Dermis microvascular lymphatic vessel endothelial cell (primary cell): ENCODE measurements around the gene DDX47. TPM values are rescaled to one million over a fixed set of nuclear protein-coding genes. Genes with fewer than 3 reads are reported as not detected.
A peak's percentile ranks its signal among the peaks of the same experiment; 100 is the strongest.
"Not testable (repeated sequence)": the region's sequence is repeated elsewhere in the genome, so short reads cannot be mapped to it uniquely, and the experiment has no call there.

Experiments
- DNase-seq, 2 donors: peaks; one replicate each; pipeline versions ENCODE4 v3.0.0 to v3.0.0-alpha.2; 2010; ENCODE audit warnings: low read depth in 2 of 2
- total RNA-seq: library from RNA; depleted of rRNA; stranded (reverse); fragments of >200 nt; gene quantifications from 2 replicates; pipeline ENCODE4 v1.2.1, GENCODE V29; 2014

Gene DDX47
- total RNA-seq, 1 donor from 2014 or later: 46.9 TPM

DNA sequence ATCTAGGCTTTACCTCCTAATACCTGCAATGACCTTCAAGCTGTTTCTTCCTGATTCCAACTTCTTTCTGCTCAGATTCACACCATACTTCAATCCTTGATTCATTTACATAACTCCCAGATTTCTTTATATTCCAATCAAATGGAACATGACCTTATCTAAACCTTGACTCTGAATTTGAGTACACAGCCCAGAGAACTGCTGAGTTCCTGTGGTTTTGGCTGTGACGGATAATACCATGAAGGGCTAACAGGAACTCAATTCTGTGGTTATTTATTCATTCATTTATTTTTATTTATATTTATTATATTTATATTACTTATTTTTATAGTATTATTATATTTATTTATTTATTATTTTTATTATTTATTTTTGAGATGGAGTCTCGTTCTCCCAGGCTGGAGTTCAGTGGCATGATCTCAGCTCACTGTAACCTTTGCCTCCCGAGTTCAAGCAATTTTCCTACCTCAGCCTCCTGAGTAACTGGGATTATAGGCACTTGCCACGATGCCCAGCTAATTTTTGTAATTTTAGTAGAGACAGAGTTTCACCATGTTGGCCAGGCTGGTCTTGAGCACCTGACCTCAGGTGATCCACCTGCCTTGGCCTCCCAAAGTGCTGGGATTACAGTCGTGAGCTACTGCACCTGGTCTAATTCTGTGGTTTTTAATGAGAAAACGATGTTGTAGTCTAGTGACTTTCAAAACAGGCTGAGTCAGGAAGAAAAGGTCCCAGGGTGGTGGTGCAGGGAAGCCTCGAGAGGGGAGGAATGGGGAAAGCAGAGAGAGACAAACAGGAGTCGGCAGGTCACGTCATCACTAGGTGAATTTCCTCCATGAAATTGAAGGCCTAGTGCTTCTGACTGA lies 16.0 kb upstream of the DDX47 start:
- no peak for DNase-seq

- DNase-seq: no peak
Observed at GRCh38 chr12:12797794-12798152, 15.4 kb upstream of the DDX47 start.

DNA sequence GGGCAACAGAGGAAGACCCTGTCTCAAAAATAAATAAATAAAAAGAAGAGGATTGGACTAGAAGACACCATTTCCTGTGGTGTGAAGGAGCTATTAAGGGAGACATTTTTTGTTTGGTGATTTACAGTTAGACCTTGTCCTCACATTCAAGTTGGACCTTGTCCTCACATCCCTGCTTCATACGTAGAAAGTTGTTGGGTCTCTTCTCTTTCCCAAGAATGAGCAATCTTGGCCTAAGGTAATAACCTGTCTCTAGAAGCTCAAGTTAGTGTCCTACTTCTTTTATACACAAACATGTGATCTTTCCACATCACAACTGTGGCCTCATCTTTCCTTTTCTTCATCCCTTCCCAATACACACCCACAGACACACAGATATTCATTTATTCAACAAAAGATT lies 14.7 kb upstream of the DDX47 start:
- DNase-seq: no peak

DNA sequence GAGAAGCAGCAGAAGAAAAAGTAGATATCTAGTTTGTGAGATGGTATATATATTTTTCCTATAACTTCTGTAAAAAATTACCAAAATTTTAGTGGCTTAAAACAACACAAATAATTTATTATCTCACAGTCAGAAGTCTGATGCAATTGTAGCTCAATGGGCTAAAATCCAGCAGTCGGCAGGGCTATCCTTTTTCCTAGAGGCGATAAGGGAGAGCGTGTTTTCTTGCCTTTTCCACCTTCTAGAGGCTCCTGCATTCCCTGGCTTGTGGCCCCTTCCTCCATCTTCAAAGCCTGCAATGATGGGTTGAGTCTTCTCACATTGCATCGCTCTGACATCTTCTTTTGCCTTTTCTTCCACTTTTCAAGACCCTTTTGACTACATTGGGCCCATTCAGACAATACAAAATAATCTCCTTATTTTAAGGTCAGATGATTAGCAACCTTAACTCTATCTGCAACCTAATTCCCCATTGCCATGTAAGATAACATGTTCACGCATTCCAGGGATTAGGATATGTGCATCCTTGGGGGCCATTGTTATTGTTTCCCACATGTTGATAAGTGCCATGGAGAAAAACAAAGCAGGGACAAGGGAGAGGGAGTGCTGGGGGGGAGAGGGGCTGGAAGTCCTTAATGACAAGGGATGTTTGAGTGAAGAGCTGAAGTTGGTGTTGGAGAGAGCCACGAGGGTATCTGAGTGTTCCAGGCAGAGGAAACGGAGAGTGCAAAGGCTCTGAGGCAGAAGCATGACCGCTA lies 13.8 kb upstream of the DDX47 start:
- no peak for DNase-seq

DNA sequence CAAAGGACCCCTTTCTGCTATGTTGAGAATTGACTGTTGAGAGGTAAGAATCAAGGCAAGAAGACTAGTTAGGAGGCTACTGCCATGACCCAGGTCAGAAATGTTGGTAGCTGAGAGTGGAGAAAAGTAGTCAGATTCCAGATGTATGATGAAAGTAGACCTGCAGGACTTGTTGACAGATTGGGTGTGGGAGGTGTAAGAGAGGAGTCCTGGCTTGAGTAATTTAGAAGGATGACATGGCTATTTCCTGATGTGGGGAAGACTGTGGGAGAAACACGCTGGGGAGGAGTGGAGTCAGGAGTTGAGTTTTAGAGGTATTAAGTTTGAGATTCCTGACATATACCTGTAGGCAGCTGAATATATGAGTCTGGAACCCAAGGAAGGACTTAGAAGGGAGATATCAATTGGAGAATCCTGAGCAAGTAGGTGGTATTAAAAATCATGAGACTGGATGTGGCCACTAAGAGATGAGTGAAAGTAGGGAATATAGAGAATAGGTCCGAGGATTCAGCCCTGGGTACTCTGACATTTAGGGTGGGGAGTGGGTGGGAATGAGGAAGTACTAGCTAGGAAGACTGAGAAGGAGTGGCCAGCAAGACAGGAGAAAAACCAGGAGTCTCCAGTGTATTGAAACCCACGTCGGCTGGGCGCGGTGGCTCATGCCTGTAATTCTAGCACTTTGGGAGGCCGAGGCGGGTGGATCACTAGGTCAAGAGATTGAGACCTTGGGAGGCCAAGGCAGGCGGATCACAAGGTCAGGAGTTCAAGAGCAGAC lies 12.6 kb upstream of the DDX47 start:
- DNase-seq: no peak

- DNase-seq: not testable (repeated sequence)
Observed at GRCh38 chr12:12801656-12802055, 11.5 kb upstream of the DDX47 start.

GRCh38 chr12:12803186-12803585 lies 10.0 kb upstream of the DDX47 start:
- DNase-seq: peak in 1 of 2 donors; percentile 93

- DNase-seq: peak in 1 of 2 donors; percentile 82
Observed at GRCh38 chr12:12804011-12804410, 9.1 kb upstream of the DDX47 start.

DNA sequence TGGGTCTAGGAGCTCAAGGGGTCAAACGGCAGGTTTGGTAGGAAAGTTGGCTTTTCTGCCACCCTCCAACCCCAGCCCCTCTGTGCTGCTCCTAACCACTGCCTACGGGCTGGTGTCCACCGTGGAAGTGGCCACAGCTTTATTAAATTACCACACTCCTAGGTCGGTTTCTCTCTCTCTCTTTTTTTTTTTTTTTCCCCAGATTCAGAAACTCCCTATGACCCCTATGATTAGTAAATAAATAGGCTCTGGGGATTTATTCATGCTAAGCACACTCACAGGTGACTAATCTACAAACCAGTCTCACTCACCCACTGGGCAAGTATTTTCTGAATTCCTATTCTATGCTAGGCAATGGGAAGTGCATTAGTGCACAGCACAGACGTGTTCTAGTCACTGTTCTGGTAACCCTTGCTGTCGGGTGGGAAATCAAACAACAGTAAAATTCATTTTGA lies 8.7 kb upstream of the DDX47 start:
- peak in 1 of 2 donors; percentile 68 for DNase-seq

DNA sequence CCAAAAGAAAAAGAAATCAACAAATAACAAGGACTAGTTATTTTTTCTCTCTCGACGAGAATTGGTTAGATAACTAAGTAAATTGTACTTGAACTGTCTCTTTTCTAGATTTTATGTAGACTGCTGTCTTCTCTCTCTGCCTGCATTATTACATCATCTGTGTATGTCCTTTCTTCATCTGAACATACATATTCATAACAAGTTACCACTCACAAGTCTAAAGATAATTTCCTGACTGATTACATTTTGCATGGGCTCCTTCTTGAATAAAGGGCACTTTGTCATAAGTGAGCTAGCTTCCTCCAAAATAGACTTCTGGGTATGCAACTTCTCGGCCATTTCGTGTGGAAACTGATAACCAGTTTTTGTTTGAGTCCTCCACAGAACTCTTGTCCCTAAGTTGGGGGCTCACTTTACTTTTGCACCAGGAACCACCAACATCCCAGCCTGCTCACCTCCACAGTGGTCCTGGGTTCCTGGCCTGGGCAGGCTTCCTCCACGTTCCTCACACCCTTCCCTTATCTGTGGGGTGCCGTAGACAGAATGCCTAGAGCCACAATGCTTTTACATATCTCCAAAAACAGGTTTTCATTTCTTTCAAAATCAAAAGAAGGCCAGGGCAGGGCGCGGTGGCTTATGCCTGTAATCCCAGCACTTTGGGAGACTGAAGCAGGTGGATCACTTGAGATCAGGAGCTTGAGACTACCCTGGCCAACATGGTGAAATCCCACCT lies 6.2 kb upstream of the DDX47 start:
- DNase-seq: no peak

- not testable (repeated sequence) for DNase-seq
Observed at GRCh38 chr12:12807517-12807903, 5.6 kb upstream of the DDX47 start.

DNA sequence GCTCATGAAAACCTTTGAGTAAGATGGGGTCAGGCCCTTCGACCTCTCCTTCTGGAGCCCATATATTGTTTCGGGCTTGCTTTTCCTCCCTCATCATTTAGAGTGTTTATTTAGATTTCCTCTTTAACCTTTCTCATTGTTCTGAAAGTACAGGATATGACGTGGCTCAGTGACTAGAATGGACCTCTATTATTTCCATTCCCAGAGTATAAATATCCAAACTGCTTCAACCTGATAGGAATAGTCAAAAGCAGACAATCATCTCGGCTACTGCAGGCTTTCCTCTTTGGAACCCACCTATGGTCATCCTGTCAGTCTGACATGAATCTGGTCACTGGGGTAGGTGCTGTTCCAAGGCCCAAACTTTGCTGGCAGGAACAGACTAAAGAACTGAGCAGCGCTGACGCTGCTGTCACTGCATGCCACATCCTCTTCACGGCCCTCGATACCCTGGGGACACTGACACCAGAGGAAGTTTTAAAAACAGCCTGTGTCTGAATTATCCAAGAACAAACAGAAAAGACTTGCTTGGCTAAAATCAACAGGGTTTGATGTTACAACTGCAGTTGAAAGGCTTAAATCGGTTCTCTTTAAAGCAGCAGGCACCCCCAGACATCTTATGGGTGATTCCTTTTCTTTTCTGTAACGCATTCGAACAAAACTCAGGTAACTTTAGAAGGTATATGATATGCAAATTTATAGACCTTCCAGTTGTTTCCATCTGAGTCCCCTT lies 5.0 kb upstream of the DDX47 start:
- DNase-seq: peak; percentile 94

DNA sequence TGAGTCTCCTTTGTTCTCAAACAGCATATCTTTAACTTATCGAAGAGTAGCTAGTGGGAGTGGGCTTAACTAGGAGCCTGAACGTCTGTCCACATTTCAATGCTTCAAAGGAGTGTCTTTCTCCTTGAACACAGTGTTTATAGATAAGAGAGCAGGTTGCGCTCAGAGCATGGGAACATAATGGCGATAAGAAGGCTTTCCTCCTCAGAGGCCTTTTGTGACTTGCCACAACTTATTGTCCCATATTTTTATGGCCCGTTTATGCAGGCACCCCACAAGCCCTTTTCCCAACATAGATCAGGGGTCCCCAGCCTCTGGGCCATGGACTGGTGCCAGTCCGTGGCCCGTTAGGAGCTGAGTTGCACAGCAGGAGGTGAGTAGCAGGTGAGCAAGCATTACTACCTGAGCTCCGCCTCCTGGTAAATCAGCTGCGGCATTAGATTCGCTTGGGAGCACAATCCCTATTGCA lies 2.6 kb upstream of the DDX47 start:
- DNase-seq: no peak

- no peak for DNase-seq
Observed at GRCh38 chr12:12811343-12811742, 1.8 kb upstream of the DDX47 start.

DNA sequence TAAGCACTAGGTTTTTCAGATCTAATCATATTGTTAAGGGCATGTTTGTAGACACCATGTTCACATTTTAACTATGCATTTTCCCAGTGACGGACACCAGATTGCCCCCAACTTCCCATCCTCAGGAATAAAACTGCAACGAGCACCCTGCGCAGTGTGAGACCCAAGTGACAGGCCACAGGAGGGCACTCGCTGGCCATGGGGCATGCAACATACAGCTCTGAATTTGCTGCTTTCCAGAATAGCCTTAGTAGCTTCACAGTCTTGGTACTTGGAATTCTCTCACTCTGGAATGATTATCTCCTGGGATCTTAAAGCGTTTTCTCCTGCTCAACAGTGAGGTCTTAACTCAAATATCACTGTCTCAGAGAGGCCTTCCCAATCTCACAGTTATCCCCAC lies 972 bp upstream of the DDX47 start:
- DNase-seq: no peak

- DNase-seq: no peak
Observed at GRCh38 chr12:12812618-12813119, 477 bp upstream of the DDX47 start.

- DNase-seq: no peak
Observed at GRCh38 chr12:12817616-12818015, 4.5 kb downstream of the DDX47 start.

DNA sequence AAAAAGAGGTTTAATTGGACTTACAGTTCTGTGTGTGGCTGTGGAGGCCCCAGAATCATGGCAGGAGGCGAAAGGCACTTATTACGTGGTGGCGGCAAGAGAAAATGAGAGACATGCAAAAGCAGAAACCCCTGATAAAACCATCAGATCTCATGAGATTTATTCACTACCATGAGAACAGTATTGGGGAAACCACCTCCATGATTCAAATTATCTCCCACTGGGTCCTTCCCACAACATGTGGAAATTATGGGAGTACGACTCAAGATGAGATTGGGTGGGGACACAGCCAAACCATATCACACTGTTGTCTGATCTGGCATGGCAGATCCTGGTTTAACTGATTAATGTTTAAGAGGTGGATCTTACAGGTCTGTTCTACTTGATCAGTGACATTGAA lies 5.6 kb downstream of the DDX47 start:
- no peak for DNase-seq

DNA sequence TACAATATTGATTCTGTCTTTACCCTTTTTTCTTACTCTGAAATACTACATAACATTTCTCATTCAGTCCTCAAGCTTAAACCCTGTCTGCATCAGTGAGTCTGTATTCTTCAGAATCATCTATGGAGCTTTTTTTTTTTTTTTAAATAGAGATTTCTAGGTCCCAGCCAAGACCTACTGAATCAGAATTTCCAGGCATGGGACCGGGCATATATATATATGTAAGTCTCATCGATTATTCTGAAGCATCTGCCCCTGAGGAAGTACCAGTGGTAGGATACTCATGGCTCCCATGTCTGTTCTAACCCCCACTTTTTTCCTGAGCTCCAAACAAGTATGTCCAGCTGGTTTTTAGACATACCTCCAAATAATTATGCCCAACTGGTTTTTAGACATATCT lies 6.1 kb downstream of the DDX47 start:
- peak in 1 of 2 donors; percentile 21 for DNase-seq

DNA sequence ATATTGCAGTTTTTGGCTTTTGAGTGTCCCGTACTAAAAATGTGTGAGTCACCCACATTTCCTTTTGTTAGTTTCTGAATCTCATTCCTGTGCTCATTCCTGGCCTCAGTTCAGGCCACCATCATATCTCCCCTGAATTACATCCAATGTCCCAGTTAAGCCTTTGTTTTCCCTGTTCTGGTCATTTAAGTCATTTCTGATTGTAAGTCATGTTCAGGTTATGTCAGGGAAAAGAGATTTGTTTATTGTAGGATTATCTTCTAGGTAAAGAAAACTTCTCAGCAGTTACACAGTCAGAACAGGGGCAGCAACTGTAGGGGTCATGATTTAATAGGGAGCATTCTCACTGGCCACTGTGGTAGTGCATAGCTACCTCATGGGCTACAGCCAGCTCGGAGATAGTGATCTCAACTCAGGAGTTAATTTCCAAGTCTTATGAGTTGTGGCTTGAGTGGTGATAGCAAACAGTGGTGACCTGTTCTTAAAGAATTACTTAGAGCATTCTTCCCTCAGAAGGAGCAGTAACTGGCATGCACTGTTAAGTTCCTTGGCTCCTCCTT lies 6.7 kb downstream of the DDX47 start:
- peak; percentile 50 to 75 for DNase-seq
